Measurements from ENCODE around the gene NEO1. TPM values are rescaled to one million over a fixed set of nuclear protein-coding genes. Genes with fewer than 3 reads are reported as not detected.

NEO1 gene
- total and polyA plus RNA-seq, 2 experiments from 2014 or later: 4.5 to 13.6 TPM

DNA sequence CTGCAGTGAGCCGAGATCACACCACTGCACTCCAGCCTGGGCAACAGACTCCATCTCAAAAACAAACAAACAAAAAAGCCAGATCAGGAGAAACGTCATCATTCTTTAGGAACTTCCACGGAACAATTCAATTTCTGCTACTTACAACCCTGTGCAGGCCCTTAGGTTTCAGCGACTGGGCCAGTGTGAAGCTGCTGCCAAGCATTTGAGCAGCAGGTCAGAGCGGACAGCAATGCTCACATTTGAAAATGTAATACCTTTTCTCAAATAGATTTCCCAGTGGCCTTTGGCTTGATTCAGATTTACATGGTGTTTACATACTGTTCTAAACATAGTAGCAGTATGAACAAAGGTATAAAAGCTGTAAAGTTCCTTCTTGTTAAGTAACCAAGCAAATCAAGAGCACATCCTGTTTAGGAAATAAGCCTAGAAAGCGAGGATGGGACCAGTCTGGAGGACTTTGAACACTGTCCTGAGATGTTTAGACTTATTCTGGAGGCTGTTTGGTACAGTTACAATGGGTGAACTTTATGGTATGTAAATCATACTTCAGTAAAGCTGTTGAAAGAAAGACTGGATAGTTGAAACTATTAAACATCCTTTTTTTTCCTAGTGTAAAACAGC, 175.3 kb downstream of the NEO1 start:
- H3K4me2 ChIP-seq (ENCODE audit: unreplicated experiment): no peak overlapping the region
- no peak overlapping the region for H3K27ac ChIP-seq
- no peak for DNase-seq
- 83 to 86% methylated on average over 6 of the region's 6 CpGs for WGBS, 2 experiments (ENCODE audit: low coverage in 1 of 2, low lambda C conversion rate in 2 of 2, missing lambda C conversion rate in 2 of 2)
- no peaks in the 10 kb centered on the region for H3K9me3 ChIP-seq (ENCODE audit: low read depth)
- in situ Hi-C loops (cut with MboI): no loop called here
- peaks cover 13% of the 10 kb centered on the region; the same call in 1 of the 2 replicates for H3F3A ChIP-seq (ENCODE audit: insufficient read depth)
- no peaks in the 10 kb centered on the region for H3K9me2 ChIP-seq (ENCODE audit: insufficient read depth)
- H3K27me3 ChIP-seq (replicated peaks; ENCODE audit: insufficient read depth): no peaks in the 10 kb centered on the region
- no peaks in the 10 kb centered on the region for H4K20me1 ChIP-seq (ENCODE audit: insufficient read depth)
- no peak for TF ChIP-seq EZH2phosphoT487 (IDR thresholded peaks at IDR 0.05; ENCODE audit: insufficient read depth, low read depth)
- TF ChIP-seq EZH2 (IDR thresholded peaks at IDR 0.05; ENCODE audit: insufficient read depth, poor library complexity, severe bottlenecking): no peak
- H3K79me2 ChIP-seq (ENCODE audit: insufficient read depth): no peaks in the 10 kb centered on the region
- no peak overlapping the region for H3K4me3 ChIP-seq
- H2AFZ ChIP-seq: no peak overlapping the region
- H3K36me3 ChIP-seq (ENCODE audit: low read depth): no peaks in the 10 kb centered on the region
- no peak overlapping the region for H3K9ac ChIP-seq
- peaks cover 13% of the 10 kb centered on the region for H3K4me1 ChIP-seq (ENCODE audit: insufficient read depth)

DNA sequence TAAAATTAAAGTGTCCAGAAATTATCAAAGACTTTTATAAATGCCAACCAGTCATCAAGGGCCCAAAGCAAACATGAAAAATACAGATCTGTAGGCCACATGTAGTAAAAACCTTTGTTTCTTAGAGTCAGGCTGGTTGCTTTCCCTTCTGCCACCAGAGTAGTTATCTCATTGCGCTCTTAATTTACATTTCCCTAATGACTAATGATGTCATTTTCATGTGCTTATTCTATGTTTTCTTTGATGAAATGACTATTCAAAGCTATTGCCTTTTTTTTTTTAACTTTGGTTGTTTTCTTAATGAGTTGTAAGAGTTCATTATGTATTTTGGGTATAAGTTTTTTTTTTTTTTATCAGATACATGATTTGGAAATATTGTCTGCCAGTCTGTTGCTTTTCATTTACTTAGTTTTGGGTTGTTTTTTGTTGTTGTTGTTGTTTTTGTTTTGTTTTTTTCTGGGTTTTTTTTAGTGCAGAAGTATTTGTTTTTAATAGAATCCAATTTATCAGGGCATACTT, 175.9 kb downstream of the NEO1 start:
- Histone ChIP-seq H3F3A (ENCODE audit: insufficient read depth) (peaks cover 13% of the 10 kb centered on the region; the same call in 1 of the 2 replicates), H3K27ac (no peak overlapping the region), H4K20me1 (ENCODE audit: insufficient read depth) (no peaks in the 10 kb centered on the region), H3K9ac (no peak overlapping the region), H3K27me3 (replicated peaks; ENCODE audit: insufficient read depth) (no peaks in the 10 kb centered on the region), H3K4me3 (no peak overlapping the region), H2AFZ (no peak overlapping the region), H3K9me2 (ENCODE audit: insufficient read depth) (no peaks in the 10 kb centered on the region), H3K36me3 (ENCODE audit: low read depth) (no peaks in the 10 kb centered on the region), H3K4me1 (ENCODE audit: insufficient read depth) (peaks cover 13% of the 10 kb centered on the region), H3K79me2 (ENCODE audit: insufficient read depth) (no peaks in the 10 kb centered on the region), H3K4me2 (ENCODE audit: unreplicated experiment) (no peak overlapping the region), H3K9me3 (ENCODE audit: low read depth) (no peaks in the 10 kb centered on the region)
- no peak for TF ChIP-seq EZH2phosphoT487 (IDR thresholded peaks at IDR 0.05; ENCODE audit: insufficient read depth, low read depth)
- no peak for TF ChIP-seq EZH2 (IDR thresholded peaks at IDR 0.05; ENCODE audit: insufficient read depth, poor library complexity, severe bottlenecking)
- in situ Hi-C loops (cut with MboI): no loop called here
- no peak for DNase-seq
- WGBS, 2 experiments (ENCODE audit: low coverage in 1 of 2, low lambda C conversion rate in 2 of 2, missing lambda C conversion rate in 2 of 2): 96 to 97% methylated on average over 1 of the region's 1 CpG

DNA sequence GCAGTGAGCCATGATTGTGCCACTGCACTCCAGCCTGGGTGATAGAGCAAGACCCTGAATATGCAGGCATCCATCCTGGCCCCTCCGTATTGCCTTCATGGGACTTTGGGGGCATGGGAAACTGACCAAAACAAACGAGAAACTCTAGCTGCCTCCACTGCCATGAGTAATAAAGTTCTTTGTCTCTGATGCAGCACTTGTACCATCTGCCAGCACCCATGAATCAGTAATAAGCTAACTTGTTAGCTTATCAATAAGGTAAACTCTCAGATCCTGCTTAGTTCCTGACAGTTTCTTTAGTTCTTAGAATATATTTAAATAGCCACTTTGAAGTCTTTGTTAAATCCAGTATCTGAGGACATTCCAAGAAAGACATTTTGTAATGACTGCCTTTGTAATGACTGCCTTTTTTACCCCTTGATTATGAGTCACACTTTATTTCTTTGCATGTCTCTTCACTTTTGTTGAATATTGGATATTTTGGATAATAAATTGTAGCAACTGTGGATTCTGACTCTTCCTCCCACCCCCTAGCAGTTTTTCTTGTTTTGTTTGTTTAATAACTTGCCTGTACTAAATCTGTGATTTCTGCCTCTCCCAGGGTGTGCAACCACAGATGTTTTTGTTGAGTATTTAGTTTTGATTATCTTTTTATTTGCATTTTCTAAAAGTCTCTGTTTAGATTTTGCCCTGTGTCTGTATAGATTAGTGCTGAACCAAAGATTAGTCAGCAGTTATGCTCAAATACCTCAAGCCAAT, 179.6 kb downstream of the NEO1 start:
- Histone ChIP-seq H3F3A (ENCODE audit: insufficient read depth) (peaks cover 13% of the 10 kb centered on the region; the same call in 1 of the 2 replicates), H3K79me2 (ENCODE audit: insufficient read depth) (no peaks in the 10 kb centered on the region), H3K4me2 (ENCODE audit: unreplicated experiment) (peak overlapping the region; percentile 25), H3K4me1 (ENCODE audit: insufficient read depth) (peaks cover 13% of the 10 kb centered on the region), H3K9me3 (ENCODE audit: low read depth) (no peaks in the 10 kb centered on the region), H3K9ac (no peak overlapping the region), H2AFZ (no peak overlapping the region), H3K4me3 (no peak overlapping the region), H3K27ac (peak overlapping the region; percentile 3), H3K27me3 (replicated peaks; ENCODE audit: insufficient read depth) (no peaks in the 10 kb centered on the region), H3K36me3 (ENCODE audit: low read depth) (no peaks in the 10 kb centered on the region), H3K9me2 (ENCODE audit: insufficient read depth) (no peaks in the 10 kb centered on the region), H4K20me1 (ENCODE audit: insufficient read depth) (no peaks in the 10 kb centered on the region)
- 0 to 12% methylated on average over 2 of the region's 2 CpGs for WGBS, 2 experiments (ENCODE audit: low coverage in 1 of 2, low lambda C conversion rate in 2 of 2, missing lambda C conversion rate in 2 of 2)
- peak; percentile 61 for DNase-seq
- TF ChIP-seq EZH2 (IDR thresholded peaks at IDR 0.05; ENCODE audit: insufficient read depth, poor library complexity, severe bottlenecking) (no peak), EZH2phosphoT487 (IDR thresholded peaks at IDR 0.05; ENCODE audit: insufficient read depth, low read depth) (no peak)
- in situ Hi-C loops (cut with MboI): no loop called here

DNA sequence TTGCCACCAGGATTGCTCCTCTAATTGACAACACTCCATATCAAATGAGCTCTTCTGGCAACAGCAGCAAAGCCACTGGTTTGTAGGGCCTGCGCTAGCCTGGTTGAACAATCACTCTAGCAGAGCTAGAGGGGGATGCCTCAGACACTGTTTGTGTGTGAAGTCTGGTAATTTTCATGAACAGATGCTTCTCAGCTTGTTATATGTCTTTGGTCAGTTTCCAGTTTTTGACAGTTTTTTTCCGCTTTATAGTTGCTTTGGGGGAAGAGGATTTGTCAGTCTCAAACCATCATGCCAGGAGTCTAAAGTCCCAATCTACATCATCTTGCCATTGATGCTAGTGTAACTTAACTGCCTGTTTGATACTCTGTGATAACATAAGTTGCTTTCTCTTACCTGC, 180.5 kb downstream of the NEO1 start:
- Histone ChIP-seq H3K27me3 (replicated peaks; ENCODE audit: insufficient read depth) (no peaks in the 10 kb centered on the region), H3F3A (ENCODE audit: insufficient read depth) (peaks cover 13% of the 10 kb centered on the region; the same call in 1 of the 2 replicates), H3K27ac (no peak overlapping the region), H3K9me2 (ENCODE audit: insufficient read depth) (no peaks in the 10 kb centered on the region), H3K9ac (no peak overlapping the region), H4K20me1 (ENCODE audit: insufficient read depth) (no peaks in the 10 kb centered on the region), H3K9me3 (ENCODE audit: low read depth) (no peaks in the 10 kb centered on the region), H3K4me3 (no peak overlapping the region), H3K79me2 (ENCODE audit: insufficient read depth) (no peaks in the 10 kb centered on the region), H3K4me1 (ENCODE audit: insufficient read depth) (peaks cover 13% of the 10 kb centered on the region), H2AFZ (no peak overlapping the region), H3K4me2 (ENCODE audit: unreplicated experiment) (no peak overlapping the region), H3K36me3 (ENCODE audit: low read depth) (no peaks in the 10 kb centered on the region)
- no peak for DNase-seq
- 97 to 100% methylated on average over 2 of the region's 2 CpGs for WGBS, 2 experiments (ENCODE audit: low coverage in 1 of 2, low lambda C conversion rate in 2 of 2, missing lambda C conversion rate in 2 of 2)
- TF ChIP-seq EZH2 (IDR thresholded peaks at IDR 0.05; ENCODE audit: insufficient read depth, poor library complexity, severe bottlenecking) (no peak), EZH2phosphoT487 (IDR thresholded peaks at IDR 0.05; ENCODE audit: insufficient read depth, low read depth) (no peak)
- in situ Hi-C loops (cut with MboI): no loop called here
